KG1 (cell line): ENCODE measurements around the gene DYNC1H1.
"Not testable (repeated sequence)": the region's sequence is repeated elsewhere in the genome, so short reads cannot be mapped to it uniquely, and the experiment has no call there.

Experiments used
- DNase-seq: peaks from one replicate; lab custom pipeline; 2025; lab: John Stamatoyannopoulos, UW

Gene DYNC1H1

DNA sequence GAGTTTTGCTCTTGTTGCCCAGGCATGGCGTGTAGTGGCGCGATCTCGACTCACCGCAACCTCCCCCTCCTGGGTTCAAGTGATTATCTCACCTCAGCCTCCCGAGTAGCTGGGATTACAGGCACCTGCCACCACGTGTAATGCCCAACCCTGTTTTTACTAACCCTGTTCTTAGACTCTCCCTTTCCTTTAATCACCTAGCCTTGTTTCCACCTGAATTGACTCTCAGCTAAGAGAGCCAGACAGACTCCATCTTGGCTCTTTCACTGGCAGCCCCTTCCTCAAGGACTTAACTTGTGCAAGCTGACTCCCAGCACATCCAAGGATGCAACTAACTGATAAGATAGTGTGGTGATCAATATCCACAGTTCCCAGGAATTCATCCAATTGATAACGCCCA is 100.2 kb downstream of the DYNC1H1 start:
- DNase-seq, result not testable (repeated sequence)

DNA sequence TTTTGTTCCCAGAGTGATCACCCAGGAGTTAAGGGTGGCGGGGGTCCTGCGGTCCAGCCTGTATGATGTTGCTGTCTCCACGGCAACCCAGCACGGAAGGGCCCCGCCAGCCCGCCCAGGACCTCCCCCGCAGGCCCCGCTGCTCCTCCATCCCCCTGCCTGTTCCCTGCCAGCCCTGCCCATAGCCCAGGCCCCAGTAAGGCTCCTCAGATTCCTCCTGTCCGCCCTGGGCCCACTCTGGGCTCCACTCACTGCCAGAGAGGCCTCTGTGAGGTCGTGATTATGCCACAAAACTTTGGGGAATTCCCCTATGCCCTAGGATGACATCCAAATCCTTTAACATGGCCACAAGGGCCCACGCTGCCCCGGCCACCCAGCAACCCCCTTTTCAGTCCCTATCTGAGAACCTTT is 101.7 kb downstream of the DYNC1H1 start:
- no peak for DNase-seq

DNA sequence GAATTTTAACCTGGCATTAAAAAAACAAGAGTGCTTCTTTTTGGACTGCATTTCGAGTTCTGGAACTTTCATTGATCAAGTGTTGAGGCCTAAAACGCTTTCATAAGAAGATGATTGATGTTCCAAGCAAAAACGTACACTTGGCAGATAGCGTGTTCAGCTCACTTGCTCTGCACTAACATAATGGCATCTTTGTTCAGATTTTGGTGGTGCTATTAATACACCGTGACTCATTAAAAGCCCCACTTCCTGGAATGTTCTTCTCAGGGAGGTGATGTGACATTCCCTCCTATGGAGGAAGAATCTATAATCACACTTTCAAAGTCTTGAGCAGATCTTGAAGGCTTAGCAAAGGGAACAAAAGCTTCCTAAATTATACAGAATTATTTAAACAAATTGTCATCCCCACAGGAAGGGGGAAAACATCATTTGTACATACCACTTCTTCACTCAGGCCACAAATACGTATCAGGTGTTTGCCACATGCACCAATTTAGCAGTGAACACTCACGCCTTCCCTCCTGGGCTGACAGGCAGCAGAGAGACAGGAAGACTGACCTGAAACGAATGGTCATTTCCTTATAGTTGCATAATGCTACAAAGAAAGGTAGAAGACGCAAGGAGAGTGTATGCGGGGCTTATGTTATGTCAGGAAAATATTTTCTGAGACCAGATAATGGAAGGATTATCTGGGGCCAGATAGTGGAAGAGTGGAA is 107.1 kb downstream of the DYNC1H1 start:
- no peak for DNase-seq

DNA sequence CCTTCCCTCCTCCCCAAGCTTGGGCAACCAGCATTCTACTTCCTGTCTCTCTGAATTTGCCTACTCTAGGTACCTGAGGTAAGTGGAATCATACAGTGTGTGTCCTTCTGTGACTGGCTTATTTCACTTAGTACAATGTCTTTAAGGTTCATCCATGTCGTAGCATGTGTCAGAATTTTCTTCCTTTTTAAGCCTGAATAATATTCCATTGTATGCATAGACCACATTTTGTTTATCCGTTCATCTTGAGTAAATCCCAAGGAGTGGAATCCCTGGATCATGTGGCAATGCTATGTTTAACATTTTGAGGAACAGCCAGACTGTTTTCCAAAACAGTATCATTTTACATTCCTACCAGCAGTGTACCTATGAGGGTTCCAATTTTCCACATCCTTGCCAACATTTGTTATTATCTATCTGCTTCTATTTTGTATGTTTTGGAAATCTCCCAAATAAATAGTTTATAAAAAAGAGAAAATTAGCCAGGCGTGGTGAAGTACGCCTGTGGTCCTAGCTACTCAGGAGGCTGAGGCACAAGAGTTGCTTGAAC is 110.1 kb downstream of the DYNC1H1 start:
- DNase-seq, result no peak

DNA sequence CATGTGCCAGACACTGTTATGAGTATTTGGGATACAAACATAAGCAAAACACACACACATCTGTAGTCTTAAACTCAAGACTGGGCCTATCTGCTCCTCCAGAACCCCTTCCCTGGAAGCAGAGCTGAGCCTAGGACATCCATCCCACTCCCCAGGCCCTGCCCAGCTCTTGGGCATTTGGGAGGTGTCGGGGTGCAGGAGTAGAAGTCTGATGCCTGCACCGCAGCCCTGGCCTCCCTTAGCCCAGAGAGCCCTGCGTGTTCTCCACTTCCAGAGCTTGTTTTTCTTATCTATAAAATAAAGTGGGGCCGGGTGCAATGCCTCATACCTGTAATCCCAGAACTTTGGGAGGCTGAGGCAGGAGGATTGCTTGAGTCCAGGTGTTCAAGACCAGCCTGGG is 110.8 kb downstream of the DYNC1H1 start:
- DNase-seq, result no peak

DNA sequence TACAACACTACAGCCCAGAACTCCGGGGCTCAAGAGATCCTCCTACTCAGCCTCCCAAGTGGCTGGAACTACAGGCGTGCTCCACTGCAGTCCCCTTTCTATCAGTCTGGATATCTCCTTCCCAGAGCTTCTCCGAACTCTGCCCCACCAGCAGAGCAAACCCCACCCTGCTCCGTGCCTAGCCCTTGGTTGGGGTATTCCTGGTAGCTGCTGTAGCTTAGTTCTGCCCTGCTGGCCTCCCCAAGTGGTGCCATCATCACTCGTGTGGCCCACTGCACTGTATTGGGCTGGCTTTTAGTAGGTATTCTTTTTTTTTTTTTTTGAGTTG is 113.0 kb downstream of the DYNC1H1 start:
- DNase-seq, result no peak

DNA sequence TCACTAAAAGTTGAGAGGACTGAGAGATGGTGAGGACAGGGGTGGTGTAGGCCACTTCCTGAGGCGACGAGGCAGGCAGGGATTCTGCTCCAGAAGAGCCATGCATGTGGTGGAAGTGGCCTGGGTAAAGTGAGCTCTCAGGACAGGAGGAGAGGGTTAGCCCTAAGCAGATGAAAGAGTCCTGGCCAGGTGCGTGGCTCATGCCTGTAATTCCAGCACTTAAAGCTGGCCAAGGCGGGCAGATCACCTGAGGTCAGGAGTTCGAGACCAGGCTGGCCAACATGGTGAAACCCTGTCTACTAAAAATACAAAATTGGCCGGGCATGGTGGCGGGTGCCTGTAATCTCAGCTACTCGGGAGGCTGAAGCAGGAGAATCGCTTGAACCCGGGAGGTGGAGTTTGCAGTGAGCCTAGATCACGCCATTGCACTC is 114.0 kb downstream of the DYNC1H1 start:
- DNase-seq, result not testable (repeated sequence)

DNA sequence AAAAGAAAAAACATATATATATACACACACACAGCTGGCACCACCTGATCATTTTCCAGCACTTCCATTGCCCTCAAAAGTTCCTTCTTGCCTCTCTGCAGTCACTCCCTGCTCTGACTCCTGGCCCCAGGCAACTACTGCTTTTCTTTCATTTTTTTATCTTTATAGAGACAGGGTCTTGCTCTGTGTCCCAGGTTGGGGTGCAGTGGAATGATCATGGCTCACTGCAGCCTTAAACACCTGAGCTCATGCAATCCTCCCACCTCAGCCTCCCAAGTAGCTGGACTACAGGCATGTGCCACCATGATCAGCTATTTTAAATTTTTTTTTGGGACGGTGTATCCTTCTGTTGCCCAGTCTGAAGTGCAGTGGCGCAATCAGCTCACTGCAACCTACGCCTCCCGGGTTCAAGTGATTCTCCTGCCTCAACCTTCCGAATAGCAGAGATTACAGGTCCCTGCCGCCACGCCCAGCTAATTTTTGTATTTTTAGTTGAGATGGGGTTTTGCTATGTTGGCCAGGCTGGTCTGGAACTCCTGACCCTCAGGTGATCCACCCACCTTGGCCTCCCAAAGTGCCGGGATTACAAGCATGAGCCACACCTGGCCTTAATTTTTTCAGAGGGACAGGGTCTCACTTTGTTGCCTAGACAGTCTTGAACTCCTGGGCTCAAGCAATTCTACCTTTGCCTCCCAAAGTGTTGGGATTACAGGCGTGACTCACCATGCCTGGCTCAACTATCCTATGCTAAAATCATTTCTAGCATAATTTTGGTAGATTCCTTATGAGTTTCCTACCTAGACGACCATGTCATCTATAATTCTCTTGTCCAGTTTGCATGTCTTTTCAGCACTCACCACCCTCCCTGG is 114.7 kb downstream of the DYNC1H1 start:
- DNase-seq, result no peak

DNA sequence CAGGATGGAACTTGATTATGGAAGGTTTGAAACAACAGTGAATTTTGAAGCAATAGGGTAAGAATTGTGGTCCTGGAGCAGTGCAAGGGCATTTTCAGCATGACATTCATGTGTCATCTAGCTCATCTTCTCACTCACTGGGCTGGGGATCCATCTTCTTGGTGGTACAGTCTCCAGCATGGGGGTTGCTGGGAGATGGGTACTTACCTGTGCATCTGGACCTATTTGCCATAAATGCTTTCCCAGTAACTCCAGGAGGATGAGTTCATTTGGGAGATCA is 115.3 kb downstream of the DYNC1H1 start:
- no peak for DNase-seq

DNA sequence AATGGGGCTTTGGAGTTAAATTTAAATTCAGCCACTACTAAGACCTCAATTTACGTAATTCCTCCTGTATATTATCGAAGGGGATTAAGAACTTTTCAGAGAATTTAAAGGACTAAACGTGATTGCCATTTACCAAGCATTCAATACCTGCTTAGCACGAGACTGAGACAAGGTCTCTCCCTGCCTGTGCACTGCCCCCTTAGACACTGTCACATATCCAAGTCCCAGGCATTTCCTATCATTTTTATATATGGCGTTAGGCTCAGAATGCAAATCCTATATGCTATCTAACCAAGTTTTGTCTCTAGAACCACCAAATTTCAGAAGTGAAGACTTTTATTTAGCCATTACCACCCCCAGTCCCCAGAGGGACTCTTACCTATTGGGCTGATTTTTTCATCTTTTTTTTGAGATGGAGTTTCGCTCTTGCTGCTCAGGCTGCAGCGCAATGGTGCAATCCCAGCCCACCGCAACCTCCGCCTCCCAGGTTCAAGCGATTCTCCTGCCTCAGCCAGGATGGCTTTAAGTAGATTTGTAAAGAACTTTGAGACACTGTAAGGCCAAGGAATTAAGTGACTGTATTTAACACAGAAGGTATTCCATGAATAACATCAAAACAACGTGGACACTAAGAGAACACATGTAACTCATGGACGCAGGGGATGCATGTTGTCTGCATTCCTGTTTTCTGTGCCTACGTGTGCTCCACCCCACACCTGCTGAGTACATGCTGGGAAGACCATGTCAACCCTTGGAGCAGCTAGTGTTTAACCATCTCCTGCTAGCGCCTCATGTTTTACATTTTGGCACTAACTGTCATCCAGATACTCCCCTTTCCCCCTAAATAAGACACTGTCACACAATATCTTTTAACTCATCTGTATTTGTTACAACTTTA is 116.1 kb downstream of the DYNC1H1 start:
- DNase-seq, result no peak

DNA sequence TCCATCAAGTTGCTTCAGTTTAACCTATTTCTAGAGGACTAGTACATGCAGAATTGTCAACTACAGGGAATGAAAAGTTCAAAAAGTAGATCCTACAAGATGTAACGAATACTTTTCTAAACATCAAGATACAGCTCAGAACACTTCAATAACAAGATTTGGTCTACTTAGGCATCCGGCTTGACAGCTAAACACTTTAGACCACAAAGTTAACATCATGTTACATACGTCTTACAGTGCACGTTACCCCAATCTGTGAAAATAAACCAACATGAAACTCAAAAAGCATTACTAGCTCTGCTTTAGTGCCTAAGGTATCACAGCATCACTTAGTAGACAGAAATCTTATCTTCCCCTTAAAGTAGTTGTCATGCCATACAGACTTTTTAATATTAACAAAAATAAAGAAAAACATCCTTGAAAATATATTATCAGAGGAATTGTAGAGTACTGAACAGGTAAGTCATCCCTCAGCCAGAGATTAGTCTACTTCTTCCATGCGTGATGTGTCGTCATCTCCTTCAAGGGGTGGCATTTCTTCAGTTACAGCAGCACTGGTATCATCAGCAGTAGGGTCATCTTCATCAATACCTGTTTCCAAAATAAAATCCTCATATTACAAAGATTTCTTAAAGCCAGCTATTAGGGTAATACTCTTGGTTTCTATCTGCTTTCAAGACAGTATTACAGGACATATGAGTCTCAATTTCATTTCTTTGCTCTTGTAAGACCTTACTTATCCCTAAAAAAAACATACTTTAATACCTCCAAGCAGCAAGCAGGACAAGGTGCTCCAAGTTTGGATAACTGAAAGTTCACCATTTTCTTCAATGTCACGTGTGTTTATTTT is 117.1 kb downstream of the DYNC1H1 start:
- no peak for DNase-seq

DNA sequence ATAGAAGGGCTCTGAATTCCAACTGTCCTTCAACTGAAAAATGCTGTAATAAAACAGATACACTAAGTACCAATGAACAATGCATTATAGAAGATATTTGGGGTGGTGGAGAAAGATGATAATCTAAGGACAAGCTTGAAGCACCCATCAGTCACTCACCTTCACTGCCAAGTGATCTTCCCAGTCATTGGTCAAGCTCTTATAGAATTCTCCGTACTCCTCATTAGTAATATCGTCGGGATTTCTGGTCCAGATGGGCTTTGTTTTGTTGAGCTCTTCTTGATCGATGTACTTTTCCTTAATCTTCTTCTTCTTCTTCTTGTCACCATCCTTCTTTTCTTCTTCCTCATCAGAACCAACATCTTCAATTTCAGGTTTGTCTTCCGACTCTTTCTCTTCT is 120.1 kb downstream of the DYNC1H1 start:
- not testable (repeated sequence) for DNase-seq

DNA sequence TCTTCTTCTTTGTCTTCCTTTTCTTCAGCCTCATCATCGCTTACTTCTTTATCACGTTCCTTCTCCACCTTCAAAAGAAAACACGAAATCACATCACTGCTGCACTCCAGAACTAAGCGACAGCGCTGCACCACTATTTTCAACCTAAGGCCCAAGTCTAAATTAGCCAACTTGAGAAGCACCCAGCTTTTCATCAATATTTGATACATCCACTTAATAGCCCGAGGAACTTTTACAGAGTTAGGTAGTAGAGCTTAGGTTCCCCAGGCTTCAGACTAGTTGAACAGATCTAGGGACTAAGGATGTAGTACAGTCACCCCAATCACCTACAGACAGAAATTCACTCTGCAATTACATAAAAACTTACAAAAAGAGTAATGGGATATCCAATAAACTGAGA is 120.6 kb downstream of the DYNC1H1 start:
- DNase-seq, result no peak

DNA sequence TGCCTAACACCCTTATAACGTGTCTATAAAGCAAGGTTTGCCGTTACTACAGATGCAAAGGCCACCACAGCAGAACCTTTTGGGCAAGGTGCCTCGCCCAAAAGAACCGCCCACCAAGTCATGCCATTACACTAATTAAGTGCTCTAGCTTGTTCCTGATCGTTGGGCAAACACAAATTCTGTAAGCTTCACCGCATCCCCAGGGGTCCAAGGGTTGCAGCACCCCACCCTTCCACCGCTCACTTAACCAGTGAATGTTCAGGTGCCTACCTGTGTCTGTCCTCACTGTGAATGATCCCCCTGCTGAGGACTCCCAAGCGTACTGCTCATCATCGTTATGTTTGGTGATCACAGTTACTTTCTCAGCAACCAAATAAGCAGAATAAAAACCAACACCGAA is 121.1 kb downstream of the DYNC1H1 start:
- DNase-seq, result no peak

DNA sequence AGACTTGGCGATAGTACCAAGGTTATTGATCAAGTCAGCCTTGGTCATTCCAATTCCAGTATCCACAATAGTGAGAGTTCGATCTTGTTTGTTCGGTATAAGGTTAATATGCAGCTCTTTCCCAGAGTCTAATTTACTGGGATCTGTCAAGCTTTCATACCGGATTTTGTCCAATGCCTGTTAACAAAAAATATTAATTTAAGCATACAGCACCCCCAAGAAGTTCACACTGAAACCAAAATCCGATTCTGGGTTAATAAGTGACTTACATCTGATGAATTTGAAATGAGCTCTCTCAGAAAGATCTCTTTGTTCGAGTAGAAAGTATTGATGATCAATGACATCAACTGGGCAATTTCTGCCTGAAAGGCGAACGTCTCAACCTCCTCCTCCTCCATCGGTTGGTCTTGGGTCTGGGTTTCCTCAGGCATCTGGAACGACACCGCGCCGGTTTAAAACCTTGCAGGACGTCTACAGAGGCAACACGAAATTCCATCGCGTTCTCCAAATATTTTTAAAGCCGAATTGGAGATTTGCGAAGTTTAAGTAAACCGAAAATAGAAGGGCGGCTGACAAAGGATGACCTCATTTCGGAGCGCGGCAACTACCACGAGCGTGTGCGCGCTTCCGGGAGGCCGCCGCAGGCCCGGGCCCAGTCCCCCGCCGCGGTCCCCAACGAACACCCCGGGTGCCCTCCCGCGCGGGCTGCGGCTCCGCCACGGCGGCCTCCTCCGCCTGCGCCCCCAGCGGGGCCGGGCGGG is 121.8 kb downstream of the DYNC1H1 start:
- peak; percentile 35 for DNase-seq

DNA sequence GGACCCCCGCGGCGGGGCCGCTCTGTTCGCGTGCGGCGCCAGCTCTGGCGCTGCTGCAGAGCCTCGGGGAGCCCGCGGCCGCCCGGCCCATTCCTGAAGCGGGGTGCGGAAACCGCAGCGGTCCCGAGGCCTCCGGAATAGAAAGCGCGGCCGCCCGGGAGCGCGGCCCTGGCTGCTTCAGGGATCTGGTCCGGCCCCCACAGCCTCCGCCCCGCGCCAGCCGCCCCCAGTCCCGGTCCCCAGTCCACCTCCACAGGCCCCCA is 122.3 kb downstream of the DYNC1H1 start:
- DNase-seq, result no peak

DNA sequence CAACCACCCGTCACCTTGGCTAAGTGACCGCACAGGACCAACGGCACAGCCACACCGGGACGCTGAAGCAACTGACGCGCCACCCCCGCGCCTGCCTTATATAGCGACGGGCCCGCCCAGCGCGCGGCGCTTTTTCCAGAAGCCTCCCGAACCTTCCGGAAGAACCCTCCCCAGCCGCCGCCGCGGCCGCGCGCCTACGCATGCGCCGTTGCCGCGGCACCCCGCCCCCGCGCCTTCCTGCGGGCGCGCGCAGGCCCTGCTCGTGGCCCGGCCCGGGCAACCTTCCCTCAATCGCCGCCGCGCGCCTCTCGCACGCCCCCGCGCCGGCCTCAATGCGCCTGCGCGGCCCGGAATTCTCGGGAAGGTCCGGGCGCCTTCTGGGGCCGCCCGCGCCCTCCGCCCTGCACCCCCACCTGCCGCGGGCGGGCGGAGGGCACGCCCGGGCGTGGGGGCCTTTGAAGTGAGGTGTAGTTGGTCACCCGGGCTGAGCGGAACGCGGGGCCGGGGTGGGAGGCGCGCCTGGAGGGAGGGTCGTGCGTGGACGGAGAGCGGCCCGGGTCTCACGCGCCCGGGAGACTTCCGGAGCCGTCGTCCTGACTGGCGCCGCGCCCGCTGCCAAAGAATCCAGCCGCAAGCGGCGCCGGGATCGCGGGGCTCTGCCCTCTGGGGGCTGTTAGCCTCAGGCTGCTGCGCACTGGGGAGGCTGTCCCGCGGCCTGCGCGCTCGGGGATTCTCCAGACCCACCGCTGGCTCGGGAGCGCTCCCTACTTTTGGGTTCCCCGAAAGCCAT is 122.8 kb downstream of the DYNC1H1 start, which contains the start of gene HSP90AA1:
HSP90AA1 (minus strand) TSS at position 73 of the 790 bp plus-strand sequence. CDS start 666 bp downstream, outside the sequence.
- DNase-seq, result peak; percentile 96

DNA sequence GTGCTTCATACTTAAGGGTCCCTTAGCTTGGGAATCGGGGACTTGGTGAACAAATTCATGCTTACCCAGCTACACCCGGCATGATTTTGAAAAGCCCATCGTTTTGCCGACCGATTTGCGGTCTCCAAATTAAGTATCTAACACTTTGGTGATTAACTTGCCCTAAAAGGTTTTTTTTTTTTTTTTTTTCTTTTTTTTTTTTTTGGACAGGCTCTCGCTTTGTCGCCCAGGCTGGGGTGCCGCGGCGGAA is 123.3 kb downstream of the DYNC1H1 start:
- no peak for DNase-seq

DNA sequence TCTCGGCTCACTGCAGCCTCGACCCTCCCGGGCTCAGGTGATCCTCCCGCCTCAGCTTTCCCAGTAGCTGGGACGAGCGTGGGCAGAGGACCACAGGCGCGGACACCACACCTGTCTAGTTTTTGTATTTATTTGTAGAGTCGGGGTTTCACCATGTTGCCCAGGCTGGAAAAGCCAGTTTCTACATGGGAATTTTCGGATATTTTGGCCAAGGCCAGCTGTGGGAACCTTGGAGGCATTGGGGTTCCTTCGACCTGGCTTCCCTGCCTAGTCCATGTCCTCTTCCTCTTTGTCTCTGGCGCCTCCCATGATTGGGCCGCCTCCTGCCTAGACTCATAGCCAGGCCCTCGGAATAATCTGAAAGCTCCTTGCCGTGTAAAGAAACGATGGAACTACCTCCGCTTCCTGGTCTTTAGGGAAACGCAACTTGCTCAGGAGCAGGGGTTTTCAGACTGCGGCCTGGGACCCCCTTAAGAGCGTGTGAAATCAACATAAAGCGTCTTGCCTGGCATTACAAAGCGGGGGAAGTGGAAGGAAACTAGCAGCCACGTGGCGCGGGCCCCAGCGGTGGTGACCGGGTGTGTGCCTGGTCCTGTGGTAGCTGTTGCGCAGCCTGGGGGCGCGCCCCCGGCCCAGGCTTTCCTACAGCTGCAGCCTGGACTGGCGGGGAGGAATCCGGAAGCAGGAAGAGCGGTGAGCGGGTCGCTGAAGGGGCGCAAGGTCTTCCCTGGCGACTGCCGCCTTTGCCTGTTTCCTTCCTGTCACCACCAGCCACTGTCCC is 123.8 kb downstream of the DYNC1H1 start:
- peak; percentile 65 for DNase-seq
